ENCODE measurements around the gene UBE2K.
"Not testable (repeated sequence)": the region's sequence is repeated elsewhere in the genome, so short reads cannot be mapped to it uniquely, and the experiment has no call there.

Gene UBE2K

GRCh38 chr4:39721273-39721672 lies 23.3 kb downstream of the UBE2K start:
- H3K9ac ChIP-seq (ENCODE audit: low read depth in 1 of 2, low read length in 2 of 2); H3K27ac ChIP-seq (ENCODE audit: low read depth, low read length); H3K36me3 ChIP-seq (ENCODE audit: control insufficient read depth in 1 of 2, insufficient read depth in 2 of 2, low read length in 2 of 2); H3K9me3 ChIP-seq (ENCODE audit: control insufficient read depth in 1 of 2, low read length in 2 of 2); H3K4me3 ChIP-seq (ENCODE audit: low read depth in 1 of 2, low read length in 2 of 2); H3K4me1 ChIP-seq (ENCODE audit: control insufficient read depth in 1 of 2, insufficient read depth in 2 of 2, low read length in 2 of 2); H3K27me3 ChIP-seq (ENCODE audit: control insufficient read depth in 1 of 2, insufficient read depth in 2 of 2, low read length in 2 of 2): not testable (repeated sequence)

GRCh38 chr4:39721788-39722187 lies 23.9 kb downstream of the UBE2K start:
- no peak overlapping the region for H3K27ac ChIP-seq (ENCODE audit: low read depth, low read length)
- no peaks in the 10 kb centered on the region for H3K27me3 ChIP-seq (ENCODE audit: control insufficient read depth in 1 of 2, insufficient read depth in 2 of 2, low read length in 2 of 2)
- H3K36me3 ChIP-seq (ENCODE audit: control insufficient read depth in 1 of 2, insufficient read depth in 2 of 2, low read length in 2 of 2) = peaks cover 0 to 2% of the 10 kb centered on the region in 2 donors
- no peak overlapping the region for H3K4me3 ChIP-seq (ENCODE audit: low read depth in 1 of 2, low read length in 2 of 2)
- no peaks in the 10 kb centered on the region for H3K9me3 ChIP-seq (ENCODE audit: control insufficient read depth in 1 of 2, low read length in 2 of 2)
- H3K4me1 ChIP-seq (ENCODE audit: control insufficient read depth in 1 of 2, insufficient read depth in 2 of 2, low read length in 2 of 2) = peaks cover 0 to 4% of the 10 kb centered on the region in 2 donors
- no peak overlapping the region for H3K9ac ChIP-seq (ENCODE audit: low read depth in 1 of 2, low read length in 2 of 2)

GRCh38 chr4:39729557-39729956 lies 31.6 kb downstream of the UBE2K start:
- H3K9ac ChIP-seq (ENCODE audit: low read depth in 1 of 2, low read length in 2 of 2) = no peak overlapping the region
- H3K4me3 ChIP-seq (ENCODE audit: low read depth in 1 of 2, low read length in 2 of 2) = no peak overlapping the region
- no peaks in the 10 kb centered on the region for H3K9me3 ChIP-seq (ENCODE audit: control insufficient read depth in 1 of 2, low read length in 2 of 2)
- no peak overlapping the region for H3K27ac ChIP-seq (ENCODE audit: low read depth, low read length)
- no peaks in the 10 kb centered on the region for H3K27me3 ChIP-seq (ENCODE audit: control insufficient read depth in 1 of 2, insufficient read depth in 2 of 2, low read length in 2 of 2)
- no peaks in the 10 kb centered on the region for H3K36me3 ChIP-seq (ENCODE audit: control insufficient read depth in 1 of 2, insufficient read depth in 2 of 2, low read length in 2 of 2)
- H3K4me1 ChIP-seq (ENCODE audit: control insufficient read depth in 1 of 2, insufficient read depth in 2 of 2, low read length in 2 of 2) = no peaks in the 10 kb centered on the region

- H3K9me3 ChIP-seq (ENCODE audit: control insufficient read depth in 1 of 2, low read length in 2 of 2) = no peaks in the 10 kb centered on the region
- H3K27me3 ChIP-seq (ENCODE audit: control insufficient read depth in 1 of 2, insufficient read depth in 2 of 2, low read length in 2 of 2) = no peaks in the 10 kb centered on the region
- H3K4me1 ChIP-seq (ENCODE audit: control insufficient read depth in 1 of 2, insufficient read depth in 2 of 2, low read length in 2 of 2) = no peaks in the 10 kb centered on the region
- H3K27ac ChIP-seq (ENCODE audit: low read depth, low read length) = no peak overlapping the region
- no peak overlapping the region for H3K4me3 ChIP-seq (ENCODE audit: low read depth in 1 of 2, low read length in 2 of 2)
- H3K36me3 ChIP-seq (ENCODE audit: control insufficient read depth in 1 of 2, insufficient read depth in 2 of 2, low read length in 2 of 2) = no peaks in the 10 kb centered on the region
- H3K9ac ChIP-seq (ENCODE audit: low read depth in 1 of 2, low read length in 2 of 2) = no peak overlapping the region
Measured at GRCh38 chr4:39730072-39730471, 32.1 kb downstream of the UBE2K start.

- Histone ChIP-seq H3K4me3 (ENCODE audit: low read depth in 1 of 2, low read length in 2 of 2) (no peak overlapping the region), H3K9ac (ENCODE audit: low read depth in 1 of 2, low read length in 2 of 2) (no peak overlapping the region), H3K27ac (ENCODE audit: low read depth, low read length) (no peak overlapping the region), H3K9me3 (ENCODE audit: control insufficient read depth in 1 of 2, low read length in 2 of 2) (no peaks in the 10 kb centered on the region), H3K36me3 (ENCODE audit: control insufficient read depth in 1 of 2, insufficient read depth in 2 of 2, low read length in 2 of 2) (no peaks in the 10 kb centered on the region), H3K27me3 (ENCODE audit: control insufficient read depth in 1 of 2, insufficient read depth in 2 of 2, low read length in 2 of 2) (no peaks in the 10 kb centered on the region), H3K4me1 (ENCODE audit: control insufficient read depth in 1 of 2, insufficient read depth in 2 of 2, low read length in 2 of 2) (no peaks in the 10 kb centered on the region)
Measured at GRCh38 chr4:39731908-39732307, 34.0 kb downstream of the UBE2K start.

- no peaks in the 10 kb centered on the region for H3K27me3 ChIP-seq (ENCODE audit: control insufficient read depth in 1 of 2, insufficient read depth in 2 of 2, low read length in 2 of 2)
- H3K36me3 ChIP-seq (ENCODE audit: control insufficient read depth in 1 of 2, insufficient read depth in 2 of 2, low read length in 2 of 2) = no peaks in the 10 kb centered on the region
- H3K27ac ChIP-seq (ENCODE audit: low read depth, low read length) = no peak overlapping the region
- no peaks in the 10 kb centered on the region for H3K4me1 ChIP-seq (ENCODE audit: control insufficient read depth in 1 of 2, insufficient read depth in 2 of 2, low read length in 2 of 2)
- no peak overlapping the region for H3K4me3 ChIP-seq (ENCODE audit: low read depth in 1 of 2, low read length in 2 of 2)
- no peaks in the 10 kb centered on the region for H3K9me3 ChIP-seq (ENCODE audit: control insufficient read depth in 1 of 2, low read length in 2 of 2)
- H3K9ac ChIP-seq (ENCODE audit: low read depth in 1 of 2, low read length in 2 of 2) = no peak overlapping the region
Measured at GRCh38 chr4:39732728-39733127, 34.8 kb downstream of the UBE2K start.

GRCh38 chr4:39739591-39739990 lies 41.7 kb downstream of the UBE2K start:
- not testable (repeated sequence) for H3K27me3 ChIP-seq (ENCODE audit: control insufficient read depth in 1 of 2, insufficient read depth in 2 of 2, low read length in 2 of 2); H3K9me3 ChIP-seq (ENCODE audit: control insufficient read depth in 1 of 2, low read length in 2 of 2); H3K36me3 ChIP-seq (ENCODE audit: control insufficient read depth in 1 of 2, insufficient read depth in 2 of 2, low read length in 2 of 2); H3K27ac ChIP-seq (ENCODE audit: low read depth, low read length); H3K4me1 ChIP-seq (ENCODE audit: control insufficient read depth in 1 of 2, insufficient read depth in 2 of 2, low read length in 2 of 2); H3K9ac ChIP-seq (ENCODE audit: low read depth in 1 of 2, low read length in 2 of 2); H3K4me3 ChIP-seq (ENCODE audit: low read depth in 1 of 2, low read length in 2 of 2)

GRCh38 chr4:39741401-39741800 lies 43.5 kb downstream of the UBE2K start:
- Histone ChIP-seq H3K36me3 (ENCODE audit: control insufficient read depth in 1 of 2, insufficient read depth in 2 of 2, low read length in 2 of 2) (no peaks in the 10 kb centered on the region), H3K9me3 (ENCODE audit: control insufficient read depth in 1 of 2, low read length in 2 of 2) (no peaks in the 10 kb centered on the region), H3K27me3 (ENCODE audit: control insufficient read depth in 1 of 2, insufficient read depth in 2 of 2, low read length in 2 of 2) (no peaks in the 10 kb centered on the region), H3K9ac (ENCODE audit: low read depth in 1 of 2, low read length in 2 of 2) (no peak overlapping the region), H3K27ac (ENCODE audit: low read depth, low read length) (no peak overlapping the region), H3K4me1 (ENCODE audit: control insufficient read depth in 1 of 2, insufficient read depth in 2 of 2, low read length in 2 of 2) (no peaks in the 10 kb centered on the region), H3K4me3 (ENCODE audit: low read depth in 1 of 2, low read length in 2 of 2) (no peak overlapping the region)

- Histone ChIP-seq H3K9me3 (ENCODE audit: control insufficient read depth in 1 of 2, low read length in 2 of 2) (no peaks in the 10 kb centered on the region), H3K9ac (ENCODE audit: low read depth in 1 of 2, low read length in 2 of 2) (no peak overlapping the region), H3K27me3 (ENCODE audit: control insufficient read depth in 1 of 2, insufficient read depth in 2 of 2, low read length in 2 of 2) (no peaks in the 10 kb centered on the region), H3K27ac (ENCODE audit: low read depth, low read length) (no peak overlapping the region), H3K4me3 (ENCODE audit: low read depth in 1 of 2, low read length in 2 of 2) (no peak overlapping the region), H3K4me1 (ENCODE audit: control insufficient read depth in 1 of 2, insufficient read depth in 2 of 2, low read length in 2 of 2) (no peaks in the 10 kb centered on the region), H3K36me3 (ENCODE audit: control insufficient read depth in 1 of 2, insufficient read depth in 2 of 2, low read length in 2 of 2) (no peaks in the 10 kb centered on the region)
Measured at GRCh38 chr4:39745920-39746319, 48.0 kb downstream of the UBE2K start.

- Histone ChIP-seq H3K36me3 (ENCODE audit: control insufficient read depth in 1 of 2, insufficient read depth in 2 of 2, low read length in 2 of 2) (peaks cover 0 to 7% of the 10 kb centered on the region in 2 donors), H3K9me3 (ENCODE audit: control insufficient read depth in 1 of 2, low read length in 2 of 2) (no peaks in the 10 kb centered on the region), H3K27me3 (ENCODE audit: control insufficient read depth in 1 of 2, insufficient read depth in 2 of 2, low read length in 2 of 2) (no peaks in the 10 kb centered on the region), H3K4me1 (ENCODE audit: control insufficient read depth in 1 of 2, insufficient read depth in 2 of 2, low read length in 2 of 2) (no peaks in the 10 kb centered on the region), H3K4me3 (ENCODE audit: low read depth in 1 of 2, low read length in 2 of 2) (no peak overlapping the region), H3K9ac (ENCODE audit: low read depth in 1 of 2, low read length in 2 of 2) (no peak overlapping the region), H3K27ac (ENCODE audit: low read depth, low read length) (no peak overlapping the region)
Measured at GRCh38 chr4:39750216-39750615, 52.3 kb downstream of the UBE2K start.

GRCh38 chr4:39754309-39754708 lies 56.4 kb downstream of the UBE2K start:
- Histone ChIP-seq H3K9me3 (ENCODE audit: control insufficient read depth in 1 of 2, low read length in 2 of 2) (no peaks in the 10 kb centered on the region), H3K27ac (ENCODE audit: low read depth, low read length) (no peak overlapping the region), H3K9ac (ENCODE audit: low read depth in 1 of 2, low read length in 2 of 2) (no peak overlapping the region), H3K4me1 (ENCODE audit: control insufficient read depth in 1 of 2, insufficient read depth in 2 of 2, low read length in 2 of 2) (no peaks in the 10 kb centered on the region), H3K36me3 (ENCODE audit: control insufficient read depth in 1 of 2, insufficient read depth in 2 of 2, low read length in 2 of 2) (peaks cover 19 to 32% of the 10 kb centered on the region in 2 donors), H3K4me3 (ENCODE audit: low read depth in 1 of 2, low read length in 2 of 2) (no peak overlapping the region), H3K27me3 (ENCODE audit: control insufficient read depth in 1 of 2, insufficient read depth in 2 of 2, low read length in 2 of 2) (no peaks in the 10 kb centered on the region)

Measured in duodenal mucosa (tissue), 2 donors.